HepG2 (cell line): Measurements from ENCODE around the gene PHYH. TPM values are rescaled to one million over a fixed set of nuclear protein-coding genes. Genes with fewer than 3 reads are reported as not detected.

Source experiments
- EED ChIP-seq: sonication (generic); formaldehyde crosslinking; IDR thresholded peaks from 2 replicates; pipeline ENCODE4 v1.5.0; 2020; ENCODE audit warnings: mild to moderate bottlenecking, missing genetic modification reagents
- FOXO1 ChIP-seq: sonication (generic); formaldehyde crosslinking; IDR thresholded peaks from 2 replicates; pipeline ENCODE4 v1.4.0; 2020; ENCODE audit warnings: missing genetic modification reagents
- FOXP1 ChIP-seq, 2 experiments: fragments of 450-650 bp in 1 of 2; IDR thresholded peaks; 2 replicates each; pipeline ENCODE4 v1.6.1; 2017 to 2018; ENCODE audit warnings: antibody characterized with exemption in 1 of 2
- HIC2 ChIP-seq: sonication (generic); formaldehyde crosslinking; IDR thresholded peaks from 2 replicates; pipeline ENCODE4 v1.9.0; 2022; ENCODE audit warnings: low read depth, missing genetic modification reagents
- MAZ ChIP-seq, 2 experiments: sonication (generic) in 1 of 2; formaldehyde crosslinking in 1 of 2; IDR thresholded peaks; 2 replicates each; pipeline versions ENCODE4 v1.5.0 to v1.6.1; 2012 to 2020; ENCODE audit warnings: low read depth in 2 of 2, mild to moderate bottlenecking in 2 of 2, borderline replicate concordance in 1 of 2, improper control_type of control experiment in 1 of 2, low read length in 1 of 2, missing genetic modification reagents in 1 of 2, moderate library complexity in 1 of 2
- MIXL1 ChIP-seq: IDR thresholded peaks from 2 replicates; pipeline ENCODE4 v1.6.1; 2016
- MTA1 ChIP-seq: sonication (generic); formaldehyde crosslinking; IDR thresholded peaks from 2 replicates; pipeline ENCODE4 v1.4.0; 2020; ENCODE audit warnings: missing genetic modification reagents, mild to moderate bottlenecking, borderline replicate concordance
- NR3C1 ChIP-seq: sonication (generic); formaldehyde crosslinking; IDR thresholded peaks from 2 replicates; pipeline ENCODE4 v1.4.0; 2020; ENCODE audit warnings: missing genetic modification reagents
- TEAD3 ChIP-seq: optimal IDR thresholded peaks from 2 replicates; pipeline ENCODE3; 2016; ENCODE audit warnings: borderline replicate concordance
- THRA ChIP-seq: sonication (generic); formaldehyde crosslinking; IDR thresholded peaks from 2 replicates; pipeline ENCODE4 v1.4.0; 2020; ENCODE audit warnings: missing genetic modification reagents, borderline replicate concordance
- ZFY ChIP-seq: sonication (generic); formaldehyde crosslinking; IDR thresholded peaks from 2 replicates; pipeline ENCODE4 v1.4.0; 2020; ENCODE audit warnings: missing genetic modification reagents
- ZIK1 ChIP-seq: sonication (generic); formaldehyde crosslinking; IDR thresholded peaks from 2 replicates; pipeline ENCODE4 v1.5.0; 2020; ENCODE audit warnings: mild to moderate bottlenecking, low read depth, missing genetic modification reagents, borderline replicate concordance
- ZNF101 ChIP-seq: sonication (generic); formaldehyde crosslinking; IDR thresholded peaks from 2 replicates; pipeline ENCODE4 v1.4.0; 2020; ENCODE audit warnings: mild to moderate bottlenecking, low read depth, missing genetic modification reagents, borderline replicate concordance
- ZNF577 ChIP-seq: sonication (generic); formaldehyde crosslinking; IDR thresholded peaks from 2 replicates; pipeline ENCODE4 v1.4.0; 2020; ENCODE audit warnings: mild to moderate bottlenecking, low read depth, missing genetic modification reagents, borderline replicate concordance
- ZNF589 ChIP-seq: sonication (generic); formaldehyde crosslinking; conservative IDR thresholded peaks from 2 replicates; pipeline ENCODE4 v1.8.0; 2022; ENCODE audit warnings: mild to moderate bottlenecking, moderate library complexity, missing genetic modification reagents
- ZNF644 ChIP-seq: IDR thresholded peaks from 2 replicates; pipeline ENCODE4 v1.6.1; 2016; ENCODE audit warnings: low read depth
- ZNF788 ChIP-seq: sonication (generic); formaldehyde crosslinking; IDR thresholded peaks from 2 replicates; pipeline ENCODE4 v1.5.0; 2020; ENCODE audit warnings: mild to moderate bottlenecking, missing genetic modification reagents, borderline replicate concordance
- polyA plus RNA-seq, 8 experiments: library from polyadenylated mRNA; depleted of rRNA in 3 of 8; stranded (reverse) in 7 of 8; unstranded in 1 of 8; fragments of >200 nt; fragmentation: Illumina TruSeq in 4 of 8; extraction: Trizol in 4 of 8; gene quantifications; 2 replicates each; pipeline versions ENCODE4 v1.2.1 to v1.2.3, GENCODE V29; 2011 to 2016; ENCODE audit warnings: low read depth in 4 of 8, missing spikeins in 1 of 8, mixed read lengths in 1 of 8; ENCODE audit not compliant: insufficient read depth in 1 of 8
- total RNA-seq, 5 experiments: library from RNA; depleted of rRNA; stranded (reverse); fragments of >200 nt; fragmentation: Illumina TruSeq; extraction: Trizol; gene quantifications; 2 replicates each; pipeline ENCODE4 v1.2.3, GENCODE V29; 2016; ENCODE audit warnings: low read depth in 1 of 5
- TF ChIP-seq, protein P1 (sequence below): sonication (generic); formaldehyde crosslinking; IDR thresholded peaks from 2 replicates; pipeline ENCODE4 v1.5.0; 2020; ENCODE audit warnings: missing genetic modification reagents
- TF ChIP-seq, protein P2 (sequence below): sonication (generic); formaldehyde crosslinking; IDR thresholded peaks from 2 replicates; pipeline ENCODE4 v1.8.1; 2023; ENCODE audit warnings: mild to moderate bottlenecking, missing genetic modification reagents
- TF ChIP-seq, protein P3 (sequence below): IDR thresholded peaks from 2 replicates; pipeline ENCODE4 v1.6.1; 2016; ENCODE audit warnings: missing genetic modification reagents, missing compliant biosample characterization

PHYH gene
- total and polyA plus RNA-seq, 2 of the 13 experiments (the other 11 are each of a cell fraction or from before 2014, with no cell fraction given) = 27.2 to 34.5 TPM

DNA sequence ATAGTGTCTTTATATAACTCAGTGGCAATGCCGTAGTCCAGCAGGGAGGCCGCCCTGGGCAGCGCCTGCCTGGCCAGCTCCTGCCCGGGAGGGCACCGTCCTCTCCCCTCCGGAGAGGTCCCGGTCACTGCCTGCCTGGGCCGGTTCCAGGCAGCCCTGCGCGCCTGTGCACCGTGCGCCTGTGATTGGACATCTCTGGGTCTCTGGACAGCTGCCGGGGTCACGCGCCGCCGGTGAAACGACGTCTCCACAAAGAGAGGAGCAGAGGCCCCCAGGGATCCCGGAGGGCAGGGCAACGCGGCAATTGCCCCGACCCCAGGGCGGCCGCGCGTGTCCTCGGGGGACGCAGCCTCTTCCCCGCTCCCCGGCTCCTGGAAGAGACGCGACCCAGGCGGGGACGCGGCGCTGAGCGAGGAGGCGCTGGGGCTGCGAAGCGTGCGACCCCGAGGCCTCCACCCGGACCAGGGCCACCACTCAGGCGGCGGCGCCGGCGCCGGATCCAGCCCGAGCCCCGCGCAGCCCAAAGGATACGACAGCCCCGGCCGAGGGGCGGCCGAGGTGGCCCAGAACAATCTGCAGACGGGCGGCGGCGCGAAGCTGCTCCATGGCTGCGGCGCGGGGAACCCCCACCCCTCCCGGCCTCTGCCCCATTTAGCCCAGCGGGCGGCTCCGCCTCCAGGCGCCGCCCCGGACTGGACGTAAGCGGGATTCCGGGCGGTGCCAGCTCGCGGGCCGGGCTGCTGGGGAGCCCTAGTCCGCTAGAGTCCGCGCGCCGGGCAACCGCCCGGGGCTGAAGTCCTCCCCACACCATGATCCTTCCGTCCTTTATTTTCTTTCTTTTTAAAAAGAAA is at the start of gene PHYH (continued):
- TF ChIP-seq ZNF589 (CRISPR knock-in tag) = peak; percentile 83
- TF ChIP-seq ZFY (CRISPR knock-in tag) = peak; percentile 80
- TF ChIP-seq ZNF577 (CRISPR knock-in tag) = no peak
- 0 out of 2 replicates have a peak, but pooled peaks have one; percentile 4 for TF ChIP-seq MIXL1 (CRISPR knock-in tag)
- peak; percentile 17; the same call in 1 of the 2 replicates for TF ChIP-seq FOXO1 (CRISPR knock-in tag)
- TF ChIP-seq, protein P1, sequence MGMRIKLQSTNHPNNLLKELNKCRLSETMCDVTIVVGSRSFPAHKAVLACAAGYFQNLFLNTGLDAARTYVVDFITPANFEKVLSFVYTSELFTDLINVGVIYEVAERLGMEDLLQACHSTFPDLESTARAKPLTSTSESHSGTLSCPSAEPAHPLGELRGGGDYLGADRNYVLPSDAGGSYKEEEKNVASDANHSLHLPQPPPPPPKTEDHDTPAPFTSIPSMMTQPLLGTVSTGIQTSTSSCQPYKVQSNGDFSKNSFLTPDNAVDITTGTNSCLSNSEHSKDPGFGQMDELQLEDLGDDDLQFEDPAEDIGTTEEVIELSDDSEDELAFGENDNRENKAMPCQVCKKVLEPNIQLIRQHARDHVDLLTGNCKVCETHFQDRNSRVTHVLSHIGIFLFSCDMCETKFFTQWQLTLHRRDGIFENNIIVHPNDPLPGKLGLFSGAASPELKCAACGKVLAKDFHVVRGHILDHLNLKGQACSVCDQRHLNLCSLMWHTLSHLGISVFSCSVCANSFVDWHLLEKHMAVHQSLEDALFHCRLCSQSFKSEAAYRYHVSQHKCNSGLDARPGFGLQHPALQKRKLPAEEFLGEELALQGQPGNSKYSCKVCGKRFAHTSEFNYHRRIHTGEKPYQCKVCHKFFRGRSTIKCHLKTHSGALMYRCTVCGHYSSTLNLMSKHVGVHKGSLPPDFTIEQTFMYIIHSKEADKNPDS (CRISPR knock-in tag) = peak; percentile 79; the same call in 1 of the 2 replicates
- no peak for TF ChIP-seq FOXP1 (IDR thresholded peaks at IDR 0.05)
- 0 out of 2 replicates have a peak, but pooled peaks have one; percentile 2 for TF ChIP-seq FOXP1 (CRISPR knock-in tag; IDR thresholded peaks at IDR 0.05)
- peak; percentile 85; the same call in 1 of the 2 replicates for TF ChIP-seq EED (CRISPR knock-in tag)
- TF ChIP-seq MAZ (IDR thresholded peaks at IDR 0.05; ENCODE audit: borderline replicate concordance, low read depth, low read length) = peak; percentile 81; the same call in 1 of the 2 replicates
- peak; percentile 90 for TF ChIP-seq MAZ (CRISPR knock-in tag; IDR thresholded peaks at IDR 0.05; ENCODE audit: low read depth)
- TF ChIP-seq, protein P2, sequence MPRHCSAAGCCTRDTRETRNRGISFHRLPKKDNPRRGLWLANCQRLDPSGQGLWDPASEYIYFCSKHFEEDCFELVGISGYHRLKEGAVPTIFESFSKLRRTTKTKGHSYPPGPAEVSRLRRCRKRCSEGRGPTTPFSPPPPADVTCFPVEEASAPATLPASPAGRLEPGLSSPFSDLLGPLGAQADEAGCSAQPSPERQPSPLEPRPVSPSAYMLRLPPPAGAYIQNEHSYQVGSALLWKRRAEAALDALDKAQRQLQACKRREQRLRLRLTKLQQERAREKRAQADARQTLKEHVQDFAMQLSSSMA = 0 out of 2 replicates have a peak, but pooled peaks have one; percentile 47
- peak; percentile 72; the same call in 1 of the 2 replicates for TF ChIP-seq HIC2
- peak; percentile 23; the same call in 1 of the 2 replicates for TF ChIP-seq MTA1 (CRISPR knock-in tag)
- peak; percentile 17; the same call in 1 of the 2 replicates for TF ChIP-seq ZIK1 (CRISPR knock-in tag)
- 0 out of 2 replicates have a peak, but pooled peaks have one; percentile 48 for TF ChIP-seq THRA (CRISPR knock-in tag)
- TF ChIP-seq, protein P3, sequence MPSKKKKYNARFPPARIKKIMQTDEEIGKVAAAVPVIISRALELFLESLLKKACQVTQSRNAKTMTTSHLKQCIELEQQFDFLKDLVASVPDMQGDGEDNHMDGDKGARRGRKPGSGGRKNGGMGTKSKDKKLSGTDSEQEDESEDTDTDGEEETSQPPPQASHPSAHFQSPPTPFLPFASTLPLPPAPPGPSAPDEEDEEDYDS (CRISPR knock-in tag) = peak; percentile 100
- TF ChIP-seq ZNF788 (CRISPR knock-in tag) = peak; percentile 81
- peak; percentile 43 for TF ChIP-seq TEAD3
- no peak for TF ChIP-seq NR3C1 (CRISPR knock-in tag)
- no peak for TF ChIP-seq ZNF101 (CRISPR knock-in tag)
- no peak for TF ChIP-seq ZNF644 (CRISPR knock-in tag)
